Ecto neural progenitor cell (in vitro differentiated cells): ENCODE measurements around the gene PAH.
"Not testable (repeated sequence)": the region's sequence is repeated elsewhere in the genome, so short reads cannot be mapped to it uniquely, and the experiment has no call there.

ENCODE experiments used
- DNase-seq: peaks from one replicate; pipeline ENCODE4 v3.0.0-alpha.2; 2018; ENCODE audit warnings: low spot score

PAH gene

DNA sequence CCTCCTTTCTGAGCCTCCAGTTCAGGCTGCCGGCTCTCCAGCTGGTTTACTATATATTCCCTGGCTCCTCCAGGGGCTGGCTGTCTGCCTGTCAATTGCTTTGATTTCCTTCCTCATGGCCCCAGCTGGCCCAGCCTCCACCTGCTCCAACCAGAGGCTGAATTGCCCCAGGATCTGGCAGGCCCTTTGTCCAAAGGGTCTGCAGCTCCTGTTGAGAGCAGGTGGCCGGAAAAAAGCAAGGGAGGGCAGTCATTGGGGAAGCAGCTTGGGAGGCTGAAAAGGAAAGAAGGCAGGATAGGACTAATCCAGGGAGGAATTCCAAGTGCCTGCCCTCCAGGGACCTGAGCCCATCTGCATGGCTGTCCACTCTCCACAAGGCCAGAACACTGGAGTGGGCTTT is 25.3 kb downstream of the PAH start:
- peak; percentile 82 for DNase-seq

DNA sequence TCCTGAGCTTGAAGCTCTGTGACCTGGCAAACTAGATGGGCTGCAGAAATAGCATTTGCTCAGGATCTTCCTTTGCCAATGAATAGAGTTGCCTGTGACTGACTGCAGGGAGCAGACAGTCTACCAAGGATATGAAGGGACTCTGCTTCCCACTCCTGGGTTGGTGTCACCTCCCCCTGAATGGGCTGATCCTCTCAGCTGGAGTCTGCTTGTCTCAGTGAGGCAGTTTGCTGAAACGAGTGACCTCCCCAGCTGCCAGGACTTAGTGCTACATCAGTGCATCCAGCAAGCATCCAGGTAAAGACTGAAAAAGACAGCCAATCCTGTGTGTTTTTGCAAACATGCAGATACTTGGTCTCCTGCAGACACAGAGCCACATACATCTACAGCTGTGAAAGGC is 28.5 kb downstream of the PAH start:
- no peak for DNase-seq

- peak; percentile 80 for DNase-seq
Measured at GRCh38 chr12:102885043-102885932, 31.8 kb downstream of the PAH start.

GRCh38 chr12:102883204-102883799 is 33.7 kb downstream of the PAH start:
- DNase-seq, result peak; percentile 82

- no peak for DNase-seq
Measured at GRCh38 chr12:102880783-102881182, 36.3 kb downstream of the PAH start.

DNA sequence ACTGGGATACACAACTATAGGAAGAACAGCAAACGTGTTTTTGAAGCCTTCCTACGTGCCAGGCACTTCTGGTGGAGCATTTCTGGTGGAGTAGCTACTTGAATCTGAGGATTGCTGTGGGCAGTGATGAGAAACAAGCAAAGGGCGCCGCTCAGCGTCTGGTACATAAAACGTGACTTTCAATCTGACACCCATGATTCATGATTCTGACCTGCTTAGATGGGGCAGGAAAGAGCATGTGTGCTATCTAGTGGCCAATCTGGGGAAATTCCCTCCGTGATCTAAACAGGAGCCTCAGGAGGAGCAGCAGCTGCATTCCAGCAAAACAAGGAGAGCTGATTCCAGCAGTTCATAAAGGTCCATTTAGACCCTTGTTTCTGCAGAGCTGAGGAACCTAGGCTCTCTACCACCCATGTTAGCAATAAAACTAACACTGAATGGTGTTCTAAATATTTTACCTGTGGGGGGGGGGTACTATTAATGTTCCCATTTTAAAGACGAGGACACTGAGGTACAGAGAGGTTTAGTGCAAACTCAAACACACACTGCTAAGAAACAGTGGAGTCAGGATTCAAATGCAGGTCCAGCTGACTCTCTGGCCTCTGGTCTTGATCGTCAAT is 37.8 kb downstream of the PAH start:
- DNase-seq, result peak; percentile 80

GRCh38 chr12:102876883-102877282 is 40.2 kb downstream of the PAH start:
- DNase-seq, result no peak

DNA sequence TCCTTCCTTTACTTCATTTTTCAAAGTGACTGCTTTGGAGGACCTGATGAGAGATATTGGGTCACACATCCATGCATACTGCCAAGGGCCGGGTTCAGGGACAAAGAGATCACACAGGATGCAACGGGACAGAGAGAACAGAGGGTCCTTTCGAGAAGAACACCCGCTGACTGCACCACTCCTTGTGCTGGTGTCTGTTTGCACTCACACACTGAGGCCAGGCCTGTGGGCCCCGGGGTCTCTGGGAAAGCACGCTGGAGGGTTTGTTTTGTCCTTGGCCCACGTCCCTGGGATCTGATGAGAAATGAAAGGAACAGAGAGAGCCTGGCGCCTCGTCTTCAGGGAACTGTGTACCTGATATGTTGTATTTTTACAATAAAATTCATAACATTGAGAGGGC is 42.2 kb downstream of the PAH start:
- no peak for DNase-seq

GRCh38 chr12:102873077-102873476 is 44.0 kb downstream of the PAH start:
- DNase-seq, result no peak

- no peak for DNase-seq
Measured at GRCh38 chr12:102871014-102871413, 46.0 kb downstream of the PAH start.

GRCh38 chr12:102869571-102869970 is 47.5 kb downstream of the PAH start:
- DNase-seq, result no peak

DNA sequence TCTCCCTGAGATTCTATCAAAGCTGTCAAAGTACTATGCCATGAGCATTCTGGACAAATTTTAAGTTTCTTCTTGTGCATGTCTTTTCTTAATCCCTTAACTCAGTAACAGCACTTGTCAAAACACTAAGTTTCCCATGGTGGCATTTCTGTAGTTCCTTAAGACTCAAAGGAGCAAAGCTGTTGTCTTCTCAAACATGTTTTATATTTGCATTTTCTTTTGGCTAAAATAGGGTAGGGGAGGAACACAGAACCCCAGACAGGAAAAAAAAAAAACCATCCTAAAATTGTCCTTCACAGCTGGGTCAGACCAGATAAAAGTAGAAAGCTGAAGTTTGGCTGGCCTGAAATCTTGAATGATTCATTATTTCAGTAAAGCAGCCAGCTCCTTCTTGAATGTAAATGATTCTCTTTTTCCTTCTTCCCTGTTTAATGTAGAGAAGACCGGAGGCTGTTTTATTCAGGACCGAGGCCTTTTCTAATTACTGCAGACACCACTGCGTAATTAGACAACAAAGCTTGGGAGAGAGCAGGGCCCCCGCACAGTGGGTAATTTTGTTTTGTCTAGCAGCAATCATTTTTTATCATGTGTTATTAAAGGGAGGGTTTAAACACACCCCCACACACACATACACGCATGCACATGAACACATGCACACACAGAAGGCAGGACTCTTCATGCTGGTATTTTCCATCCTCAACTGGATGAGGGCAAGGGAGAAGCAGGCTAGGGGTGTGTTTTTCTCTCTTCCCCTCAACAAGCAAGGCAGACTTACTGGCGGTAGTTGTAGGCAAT is 51.0 kb downstream of the PAH start:
- DNase-seq, result no peak

DNA sequence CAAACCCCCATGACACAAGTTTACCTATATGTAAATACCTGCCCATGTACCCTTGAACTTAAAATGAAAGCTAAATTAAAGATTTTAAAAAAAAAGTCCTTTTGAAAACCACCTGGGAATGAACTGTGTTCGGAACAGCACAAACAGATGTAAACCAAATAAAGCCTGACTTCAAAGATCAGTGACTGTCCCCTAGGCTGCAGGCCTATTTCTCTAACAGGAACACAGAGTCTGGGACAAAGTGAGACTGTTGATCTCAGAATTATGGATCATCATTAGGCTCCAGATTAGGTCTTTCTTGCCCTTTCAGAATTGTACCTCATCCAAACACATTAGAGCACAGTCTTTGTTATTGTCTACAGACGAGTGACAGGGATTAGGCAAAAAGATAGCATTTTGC is 54.6 kb downstream of the PAH start:
- no peak for DNase-seq

GRCh38 chr12:102851246-102851645 is 65.8 kb downstream of the PAH start:
- DNase-seq, result no peak

DNA sequence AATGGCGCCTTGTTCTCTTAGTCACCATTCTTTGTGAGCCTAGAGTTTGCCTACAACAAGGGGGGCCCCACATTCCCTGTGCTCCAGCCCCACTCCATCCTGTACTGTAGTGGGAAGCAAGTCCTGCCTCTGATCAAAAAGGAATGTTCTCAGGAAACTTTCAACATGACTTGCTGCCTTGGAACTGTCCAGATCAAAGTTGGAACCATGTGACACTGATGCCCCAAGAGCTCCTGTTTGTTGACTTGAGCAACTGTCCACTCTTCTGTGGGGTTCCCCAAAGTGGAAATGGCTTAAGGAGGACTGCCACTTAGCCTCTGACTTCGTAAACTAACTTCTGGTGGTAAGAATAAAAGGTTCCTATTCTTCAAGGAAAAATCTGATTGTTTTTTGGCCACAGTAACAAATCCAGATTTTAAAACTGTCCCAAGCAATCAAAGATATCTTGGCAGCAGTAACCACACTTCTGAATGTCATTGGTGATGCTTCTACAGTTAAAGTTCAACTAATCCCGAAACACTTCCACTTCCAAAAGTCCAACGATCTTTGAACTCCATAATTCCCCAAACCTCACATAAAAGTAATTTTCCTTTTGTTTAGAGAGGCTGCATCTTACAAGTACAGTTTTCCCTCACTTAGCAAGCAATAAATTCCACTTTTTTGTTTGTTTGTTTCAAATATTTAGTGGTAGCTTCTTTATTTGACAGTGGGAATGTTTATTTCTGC is 67.2 kb downstream of the PAH start:
- no peak for DNase-seq

- DNase-seq, result no peak
Measured at GRCh38 chr12:102848832-102849231, 68.2 kb downstream of the PAH start.

DNA sequence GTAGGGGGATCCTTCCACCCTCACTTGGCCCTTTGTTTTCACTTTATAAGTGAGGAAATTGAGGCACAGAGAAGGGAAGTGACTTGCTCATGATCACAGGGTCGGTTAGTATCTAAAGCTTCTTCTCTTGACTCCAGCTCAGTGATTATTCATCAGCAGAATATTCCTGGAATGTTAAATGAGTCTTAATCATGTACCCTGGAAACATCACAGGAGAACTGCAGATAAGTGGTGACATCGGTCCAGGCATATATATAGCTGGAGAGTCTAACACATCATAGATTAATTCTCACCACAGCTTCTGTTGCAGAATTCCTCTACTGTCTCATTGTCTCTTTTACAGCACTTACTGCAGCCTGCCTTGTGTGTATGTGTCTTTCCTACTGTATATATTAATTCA is 69.9 kb downstream of the PAH start:
- no peak for DNase-seq

GRCh38 chr12:102833687-102834441 is 83.2 kb downstream of the PAH start:
- peak; percentile 73 for DNase-seq

GRCh38 chr12:102832826-102833225 is 84.2 kb downstream of the PAH start:
- not testable (repeated sequence) for DNase-seq

- DNase-seq, result peak; percentile 92
Measured at GRCh38 chr12:102824218-102824835, 92.7 kb downstream of the PAH start.
